Measurements from ENCODE around the gene MAP3K2.

Gene MAP3K2

DNA sequence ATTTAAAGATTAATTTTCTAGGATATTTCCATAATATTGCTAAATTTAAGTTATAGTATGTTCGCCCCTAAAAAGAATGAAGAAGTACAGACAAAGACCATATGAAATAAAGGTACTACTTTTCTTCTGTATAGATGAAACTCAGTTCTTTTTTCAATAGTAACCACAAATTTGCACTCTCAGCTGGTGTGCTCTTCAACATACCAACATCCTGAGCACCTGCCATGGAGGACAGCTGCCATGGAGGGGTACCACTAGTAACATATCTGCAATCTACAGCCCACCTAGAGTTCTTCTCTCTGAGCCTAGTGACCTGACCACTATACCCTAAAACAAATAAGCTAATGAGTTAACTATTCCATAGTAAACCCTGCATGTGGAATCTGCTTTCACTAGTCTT is 57.0 kb downstream of the MAP3K2 start:
- Mint-ChIP-seq H3K9me3 (no peaks in the 10 kb centered on the region), H3K36me3 (peaks cover 48% of the 10 kb centered on the region), H3K4me1 (no peaks in the 10 kb centered on the region), H3K27me3 (no peaks in the 10 kb centered on the region), H3K27ac (no peak overlapping the region), H3K4me3 (no peak overlapping the region)
- ATAC-seq, result no peak

DNA sequence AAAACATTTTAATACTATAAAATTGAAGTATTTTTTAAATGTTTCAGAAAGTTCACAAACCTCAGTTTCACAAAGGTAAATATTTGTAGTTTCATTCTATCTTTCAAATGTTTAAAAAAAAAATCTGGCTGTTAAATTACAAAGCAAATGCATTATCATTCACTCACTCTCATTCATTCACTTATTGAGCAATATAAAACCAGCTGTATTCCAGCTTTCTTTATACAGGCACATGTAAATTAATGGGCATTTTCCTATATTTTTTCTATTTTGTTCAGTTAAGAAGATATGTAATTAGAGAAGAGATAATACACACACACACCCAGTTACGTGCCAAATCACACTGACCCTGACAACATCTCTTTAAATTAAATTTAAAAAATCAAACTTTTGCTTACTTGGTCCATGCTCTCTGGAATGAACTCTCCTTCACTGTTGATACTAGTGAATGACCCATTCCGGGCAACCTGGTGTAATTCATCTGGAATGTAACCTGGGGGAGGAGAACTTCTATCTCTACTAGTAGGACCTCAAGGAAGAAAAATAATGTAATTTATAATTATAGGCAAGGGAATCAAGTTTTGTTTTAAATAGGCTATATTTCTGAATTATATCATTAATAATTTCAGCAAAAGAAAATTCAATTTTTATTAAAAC is 61.4 kb downstream of the MAP3K2 start:
- H3K4me1 Mint-ChIP-seq, result no peaks in the 10 kb centered on the region
- no peaks in the 10 kb centered on the region for H3K27me3 Mint-ChIP-seq
- peaks cover 27% of the 10 kb centered on the region for H3K36me3 Mint-ChIP-seq
- no peak for ATAC-seq
- H3K9me3 Mint-ChIP-seq, result no peaks in the 10 kb centered on the region
- H3K4me3 Mint-ChIP-seq, result no peak overlapping the region
- H3K27ac Mint-ChIP-seq, result no peak overlapping the region

DNA sequence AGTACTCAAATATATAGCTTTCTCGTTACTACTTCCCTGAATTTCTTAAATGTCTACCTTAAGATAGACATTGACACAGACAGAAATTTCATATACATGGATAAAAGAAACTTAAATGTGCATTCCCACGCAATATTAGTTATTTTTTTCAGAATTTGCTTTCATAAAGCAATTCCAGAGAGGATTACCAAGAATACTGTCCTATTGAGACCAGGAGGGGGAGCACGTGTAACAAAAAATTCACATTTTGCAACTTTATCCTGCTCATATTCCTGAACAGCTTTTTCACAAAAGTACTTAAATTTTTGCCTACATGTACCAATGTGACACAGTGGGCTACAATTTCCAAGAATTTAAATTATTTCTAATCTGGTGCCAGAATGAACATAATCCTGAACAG is 63.1 kb downstream of the MAP3K2 start:
- H3K4me1 Mint-ChIP-seq, result peaks cover 6% of the 10 kb centered on the region
- H3K9me3 Mint-ChIP-seq, result peaks cover 8% of the 10 kb centered on the region
- H3K27ac Mint-ChIP-seq, result no peak overlapping the region
- peaks cover 39% of the 10 kb centered on the region for H3K36me3 Mint-ChIP-seq
- H3K27me3 Mint-ChIP-seq, result no peaks in the 10 kb centered on the region
- no peak for ATAC-seq
- H3K4me3 Mint-ChIP-seq, result no peak overlapping the region

DNA sequence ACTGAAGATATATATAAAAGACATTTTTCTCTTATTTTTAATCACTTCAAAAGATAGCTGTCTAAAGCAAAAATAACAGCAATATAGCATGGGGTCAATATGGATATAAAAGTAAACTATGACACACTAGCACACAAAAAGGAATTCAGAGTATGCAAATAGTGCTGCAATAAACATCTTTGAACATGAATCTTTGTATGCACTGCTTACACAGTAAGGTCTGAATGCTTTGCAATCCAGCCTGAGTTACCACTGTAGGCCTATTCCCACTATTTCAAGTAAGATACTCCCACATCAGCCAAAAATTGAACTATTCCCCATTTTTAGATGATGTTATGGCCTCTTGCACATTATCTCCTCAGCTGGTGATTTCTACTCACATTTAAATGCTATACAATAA is 66.5 kb downstream of the MAP3K2 start:
- no peak overlapping the region for H3K4me3 Mint-ChIP-seq
- peaks cover 45% of the 10 kb centered on the region for H3K36me3 Mint-ChIP-seq
- H3K9me3 Mint-ChIP-seq, result peaks cover 8% of the 10 kb centered on the region
- H3K27ac Mint-ChIP-seq, result no peak overlapping the region
- ATAC-seq, result no peak
- H3K4me1 Mint-ChIP-seq, result peaks cover 6% of the 10 kb centered on the region
- no peaks in the 10 kb centered on the region for H3K27me3 Mint-ChIP-seq

DNA sequence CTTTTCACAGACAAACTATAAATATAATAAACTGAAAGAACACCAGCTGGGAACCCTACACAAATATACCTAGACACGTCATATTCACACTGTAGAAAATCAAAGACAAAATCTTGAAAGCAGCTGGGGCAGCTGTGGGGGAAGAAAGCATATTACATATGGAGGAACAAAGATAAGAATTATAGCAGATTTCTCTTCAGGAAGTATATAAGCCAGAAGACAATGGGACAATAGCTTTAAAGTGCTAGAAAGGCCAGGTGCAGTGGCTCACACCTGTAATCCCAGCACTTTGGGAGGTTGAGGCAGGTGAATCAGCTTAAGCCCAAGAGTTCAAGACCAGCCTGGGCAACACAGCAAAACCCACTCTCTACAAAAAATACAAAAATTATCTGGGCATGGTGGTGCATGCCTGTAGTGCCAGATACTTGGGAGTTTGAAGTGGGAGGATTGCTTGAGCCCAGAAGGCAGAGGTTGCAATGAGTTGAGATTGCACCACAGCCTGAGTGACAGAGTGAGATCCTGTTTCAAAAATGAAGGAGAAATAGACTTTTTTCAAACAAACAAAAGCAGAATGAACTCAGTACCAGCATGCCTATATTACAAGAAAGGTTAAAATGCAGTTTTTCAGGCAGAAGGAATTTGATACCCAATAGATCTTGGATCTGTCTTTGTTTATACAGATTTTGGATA is 67.0 kb downstream of the MAP3K2 start:
- Mint-ChIP-seq H3K27me3 (no peaks in the 10 kb centered on the region), H3K9me3 (peaks cover 8% of the 10 kb centered on the region), H3K4me3 (no peak overlapping the region), H3K36me3 (peaks cover 46% of the 10 kb centered on the region), H3K27ac (peak overlapping the region; percentile 29), H3K4me1 (peaks cover 6% of the 10 kb centered on the region)
- ATAC-seq, result no peak

DNA sequence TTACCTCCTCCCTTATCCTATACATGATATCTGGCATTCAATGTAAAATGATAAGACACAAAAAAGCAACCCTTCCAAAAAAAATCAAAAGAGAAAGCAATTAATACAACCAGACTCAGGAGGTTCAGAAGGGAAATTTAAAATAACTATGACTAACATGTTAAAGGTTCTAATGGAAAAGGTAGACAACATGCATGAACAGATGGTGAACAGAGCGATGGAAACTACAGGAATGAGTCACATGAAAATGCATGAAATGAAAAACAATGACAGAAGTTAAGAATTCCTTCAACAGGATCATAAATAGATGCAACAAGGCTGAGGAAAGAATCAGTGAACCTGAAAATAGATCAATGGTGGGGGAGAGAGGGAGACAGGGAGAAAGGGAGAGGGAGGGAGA is 67.7 kb downstream of the MAP3K2 start:
- H3K27ac Mint-ChIP-seq, result peak overlapping the region; percentile 29
- peaks cover 46% of the 10 kb centered on the region for H3K36me3 Mint-ChIP-seq
- H3K9me3 Mint-ChIP-seq, result peaks cover 8% of the 10 kb centered on the region
- no peak overlapping the region for H3K4me3 Mint-ChIP-seq
- H3K27me3 Mint-ChIP-seq, result no peaks in the 10 kb centered on the region
- no peak for ATAC-seq
- H3K4me1 Mint-ChIP-seq, result peaks cover 6% of the 10 kb centered on the region

DNA sequence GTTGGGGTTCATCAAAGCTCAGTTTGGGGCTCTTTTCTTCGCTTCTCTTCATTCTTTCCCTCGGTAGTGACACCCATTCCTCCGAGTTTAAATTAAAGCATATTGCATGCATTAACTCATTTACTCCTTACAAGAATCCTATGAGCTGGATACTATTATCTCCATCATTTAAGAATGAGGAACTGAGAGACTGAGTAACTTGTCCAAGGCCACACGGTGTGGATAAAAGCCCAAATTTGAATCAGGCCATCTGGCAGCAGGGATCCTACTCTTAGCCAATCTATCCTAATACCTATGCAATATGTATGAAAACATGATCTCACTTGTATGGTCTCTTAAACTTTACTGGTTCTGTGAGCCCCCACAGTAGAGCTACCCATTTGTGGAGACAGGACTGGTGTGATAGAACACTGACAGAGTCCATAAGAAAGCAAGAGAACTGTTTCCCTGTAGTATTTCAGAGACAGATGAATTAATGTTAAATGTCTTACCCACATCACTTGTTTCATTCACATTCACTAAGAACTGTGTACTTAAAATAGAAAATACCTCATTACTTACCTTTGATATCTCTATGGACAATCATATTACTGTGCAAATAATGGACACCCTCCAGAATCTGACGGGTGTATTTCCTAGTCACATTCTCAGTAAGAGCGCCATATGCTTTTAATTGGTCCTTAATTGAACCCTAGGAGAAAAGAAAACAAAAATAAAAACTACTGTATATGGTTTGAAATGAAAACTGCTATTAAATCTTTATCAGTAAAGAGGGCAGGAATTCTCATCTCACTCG is 73.4 kb downstream of the MAP3K2 start:
- Mint-ChIP-seq H3K4me3 (no peak overlapping the region), H3K27ac (no peak overlapping the region), H3K36me3 (peaks cover 60% of the 10 kb centered on the region), H3K9me3 (no peaks in the 10 kb centered on the region), H3K27me3 (no peaks in the 10 kb centered on the region), H3K4me1 (peaks cover 16% of the 10 kb centered on the region)
- no peak for ATAC-seq

DNA sequence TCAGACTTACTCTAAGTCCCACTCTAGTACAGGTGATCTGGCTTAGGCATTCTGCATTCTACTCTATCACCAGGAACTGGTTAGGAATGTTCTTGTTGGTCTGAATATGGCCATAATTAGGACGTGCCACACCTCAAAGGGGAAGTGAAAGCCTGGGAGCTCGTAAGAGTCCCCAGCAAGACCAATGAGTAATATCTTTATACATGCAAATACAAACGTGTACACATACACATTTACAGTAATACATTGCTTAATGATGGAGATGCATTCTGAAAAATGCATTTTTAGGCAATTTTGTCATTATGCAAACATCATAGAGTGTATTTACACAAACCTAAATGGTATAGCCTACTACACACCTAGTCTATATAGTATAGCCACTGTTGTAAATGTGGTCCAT is 74.4 kb downstream of the MAP3K2 start:
- Mint-ChIP-seq H3K27me3 (no peaks in the 10 kb centered on the region), H3K4me3 (no peak overlapping the region), H3K27ac (no peak overlapping the region), H3K36me3 (peaks cover 56% of the 10 kb centered on the region), H3K4me1 (peaks cover 16% of the 10 kb centered on the region), H3K9me3 (no peaks in the 10 kb centered on the region)
- peak; percentile 88 for ATAC-seq

DNA sequence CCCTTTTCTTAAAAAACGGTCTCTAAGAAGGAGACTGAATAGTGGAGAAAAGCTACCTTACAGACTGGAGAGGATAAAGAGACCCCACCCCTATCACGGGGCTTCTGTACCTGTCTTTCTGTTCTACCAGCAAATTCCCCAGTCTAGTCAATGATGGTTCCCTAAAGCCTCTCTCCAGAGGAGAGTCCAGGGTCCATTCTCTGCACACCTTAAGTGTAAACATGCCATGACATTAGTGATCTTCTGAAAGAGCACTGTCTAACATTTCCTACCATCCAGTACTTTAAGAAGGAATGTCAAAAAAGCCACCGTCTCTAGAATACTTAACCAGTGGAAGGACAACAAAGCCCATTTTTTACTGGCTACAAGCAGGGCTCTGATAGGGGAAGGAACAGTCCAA is 76.8 kb downstream of the MAP3K2 start:
- H3K27ac Mint-ChIP-seq, result no peak overlapping the region
- no peak overlapping the region for H3K4me3 Mint-ChIP-seq
- no peak for ATAC-seq
- no peaks in the 10 kb centered on the region for H3K27me3 Mint-ChIP-seq
- no peaks in the 10 kb centered on the region for H3K9me3 Mint-ChIP-seq
- peaks cover 51% of the 10 kb centered on the region for H3K36me3 Mint-ChIP-seq
- H3K4me1 Mint-ChIP-seq, result peaks cover 20% of the 10 kb centered on the region

DNA sequence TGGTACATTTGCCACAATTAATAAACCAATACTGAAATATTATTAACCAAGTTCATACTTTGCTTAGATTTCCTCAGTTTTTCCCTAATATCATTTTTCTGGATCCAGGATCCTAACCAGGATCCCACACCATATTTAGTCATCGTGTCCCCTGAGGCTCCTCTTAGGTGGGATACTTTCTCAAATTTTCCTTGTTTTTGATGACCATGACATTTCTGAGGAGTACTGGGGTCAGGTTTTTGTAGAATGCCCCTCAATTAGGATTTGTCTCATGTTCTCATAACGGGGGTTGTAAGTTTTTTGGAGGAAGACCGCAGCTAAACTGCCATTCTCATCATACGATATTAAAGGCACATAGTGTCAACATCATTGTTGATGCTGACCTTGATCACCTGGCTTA is 78.3 kb downstream of the MAP3K2 start:
- Mint-ChIP-seq H3K27me3 (no peaks in the 10 kb centered on the region), H3K27ac (no peak overlapping the region), H3K4me3 (no peak overlapping the region), H3K9me3 (no peaks in the 10 kb centered on the region), H3K36me3 (peaks cover 50% of the 10 kb centered on the region), H3K4me1 (peaks cover 19% of the 10 kb centered on the region)
- no peak for ATAC-seq

DNA sequence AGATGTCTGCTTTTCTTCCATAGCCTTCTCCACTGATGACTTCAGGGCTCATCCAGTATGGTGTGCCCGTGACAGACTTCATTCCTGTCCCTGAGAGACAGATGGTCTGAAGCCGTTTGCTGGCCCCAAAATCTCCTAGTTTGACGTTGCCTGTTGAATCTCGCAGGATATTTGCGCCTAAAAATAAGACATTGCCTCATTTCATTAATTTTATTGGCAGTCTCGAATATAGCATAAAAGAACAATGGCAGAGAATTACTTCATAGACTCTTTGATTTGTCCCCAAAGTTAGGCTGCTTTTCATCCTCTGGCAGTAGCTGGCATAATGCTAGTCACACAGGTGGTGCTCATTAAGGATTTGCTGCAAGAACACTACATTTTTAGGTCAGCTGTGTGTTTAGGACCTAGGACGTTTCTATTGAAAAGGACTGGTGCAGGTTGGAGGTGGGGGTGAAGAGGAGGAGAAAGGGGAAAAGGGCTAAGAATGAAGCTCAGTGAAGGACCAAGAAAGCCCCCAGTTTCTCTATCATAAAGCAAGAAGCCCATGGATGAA is 79.1 kb downstream of the MAP3K2 start:
- Mint-ChIP-seq H3K4me1 (peaks cover 11% of the 10 kb centered on the region), H3K36me3 (peaks cover 45% of the 10 kb centered on the region), H3K27ac (no peak overlapping the region), H3K9me3 (no peaks in the 10 kb centered on the region), H3K27me3 (no peaks in the 10 kb centered on the region), H3K4me3 (no peak overlapping the region)
- ATAC-seq, result no peak

DNA sequence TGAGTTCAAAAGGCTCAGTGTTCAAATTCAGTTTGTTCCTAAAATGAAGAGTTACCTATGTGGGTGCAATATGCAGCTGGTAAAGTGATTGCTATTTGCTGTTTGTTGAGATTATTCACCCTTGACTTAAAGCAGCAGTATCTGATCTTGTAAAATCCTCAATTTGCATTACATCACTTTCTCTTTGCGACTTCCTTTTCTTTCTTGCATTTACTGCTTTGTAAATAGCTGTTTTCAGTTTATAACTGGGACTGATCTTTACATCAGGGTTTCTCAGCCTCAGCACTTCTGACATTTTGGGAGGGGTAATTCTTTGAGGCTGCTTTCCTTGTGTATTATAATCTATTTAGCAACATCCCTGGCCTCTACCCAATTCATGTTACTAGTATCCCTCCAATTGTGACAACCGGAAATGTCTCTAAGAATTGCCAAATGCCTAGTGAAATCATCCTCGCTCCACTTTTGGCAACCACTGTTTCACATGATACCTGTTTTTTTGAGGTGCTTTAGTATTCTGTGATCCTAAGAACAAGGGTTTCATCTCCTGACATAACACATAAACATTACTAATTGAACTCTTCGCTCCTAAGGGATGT is 81.7 kb downstream of the MAP3K2 start:
- peaks cover 34% of the 10 kb centered on the region for H3K36me3 Mint-ChIP-seq
- H3K9me3 Mint-ChIP-seq, result no peaks in the 10 kb centered on the region
- H3K4me1 Mint-ChIP-seq, result peaks cover 5% of the 10 kb centered on the region
- no peak overlapping the region for H3K27ac Mint-ChIP-seq
- H3K27me3 Mint-ChIP-seq, result no peaks in the 10 kb centered on the region
- H3K4me3 Mint-ChIP-seq, result no peak overlapping the region
- ATAC-seq, result no peak

DNA sequence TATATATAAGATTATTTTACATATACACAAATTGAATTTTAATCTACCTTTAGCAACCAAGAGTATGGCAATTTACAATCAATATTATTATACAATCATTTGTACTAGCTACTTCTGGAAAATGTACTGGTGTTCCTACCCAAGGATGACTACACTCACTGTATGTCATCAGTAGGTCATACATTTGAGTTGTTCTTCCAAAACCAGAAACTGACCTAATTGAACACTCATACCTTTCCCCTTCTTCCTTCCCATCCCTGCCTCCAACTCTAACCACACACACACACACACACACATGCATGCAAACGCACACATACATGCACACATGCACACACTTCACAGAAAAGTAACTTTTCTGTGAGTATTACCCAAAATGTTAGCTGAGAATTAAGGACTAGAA is 85.6 kb downstream of the MAP3K2 start:
- no peak overlapping the region for H3K4me3 Mint-ChIP-seq
- H3K27ac Mint-ChIP-seq, result no peak overlapping the region
- peaks cover 12% of the 10 kb centered on the region for H3K36me3 Mint-ChIP-seq
- ATAC-seq, result no peak
- H3K27me3 Mint-ChIP-seq, result no peaks in the 10 kb centered on the region
- H3K4me1 Mint-ChIP-seq, result peaks cover 5% of the 10 kb centered on the region
- no peaks in the 10 kb centered on the region for H3K9me3 Mint-ChIP-seq

DNA sequence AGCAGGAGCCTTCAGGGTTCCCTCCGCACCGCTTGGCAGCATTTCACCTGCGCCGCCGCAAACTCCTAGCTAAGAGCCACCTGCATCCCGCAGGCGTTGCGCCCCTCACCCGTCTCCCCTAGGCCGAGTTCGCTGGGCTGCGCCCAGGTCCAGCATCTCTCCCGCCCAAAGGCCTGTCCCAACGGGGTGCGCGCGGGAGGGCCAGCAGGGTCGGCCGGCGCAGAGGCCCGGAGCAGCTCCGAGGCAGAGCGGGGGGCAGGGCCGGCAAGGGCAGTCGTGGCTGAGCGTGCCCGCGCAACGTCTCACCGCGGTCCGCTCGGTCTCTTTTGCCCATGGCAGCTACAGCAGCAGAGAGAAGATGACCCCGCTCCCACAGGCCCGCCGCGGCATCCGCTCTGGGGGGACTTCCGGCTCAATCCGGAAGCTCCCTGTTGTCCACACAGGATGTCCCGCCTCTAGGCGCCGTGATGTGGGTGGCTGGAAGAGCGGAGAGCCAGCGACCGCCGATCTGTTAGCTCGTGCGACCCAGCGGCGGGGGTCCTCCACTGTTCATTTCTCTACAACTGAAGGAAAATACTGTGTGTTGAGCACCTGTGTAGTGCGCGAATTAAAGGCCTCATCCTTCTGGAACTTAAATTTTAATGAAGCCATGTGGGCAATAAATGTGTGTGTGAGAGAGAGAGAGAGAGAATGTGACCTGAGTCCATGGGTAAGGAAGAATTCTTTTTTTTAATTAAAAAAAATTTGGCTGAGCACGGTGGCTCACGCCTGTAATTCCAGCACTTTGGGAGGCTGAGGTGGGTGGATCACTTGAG is 93.8 kb downstream of the MAP3K2 start, which contains the start of gene ERCC3:
ERCC3 (minus strand) TSS at position 397 of the 815 bp plus-strand sequence; CDS start at position 334, 63 bp downstream.
- peak within 1 kb of the TSS; percentile 100 for H3K4me3 Mint-ChIP-seq
- peaks cover 33% of the 10 kb centered on the region for H3K4me1 Mint-ChIP-seq
- peaks cover 28% of the 10 kb centered on the region for H3K36me3 Mint-ChIP-seq
- H3K27me3 Mint-ChIP-seq, result no peaks in the 10 kb centered on the region
- peak within 1 kb of the TSS; percentile 99 for H3K27ac Mint-ChIP-seq
- no peaks in the 10 kb centered on the region for H3K9me3 Mint-ChIP-seq
- peak; percentile 97 for ATAC-seq

All from stimulated activated memory B cell treated with anti-CD40 and anti-IgM and Interleukin-4, amounts not matched to agents 10 μg/mL and 1 μg/mL and 100 μg/mL, for 72 hours (primary cell).